ENCODE measurements around the gene BRPF3. TPM values are rescaled to one million over a fixed set of nuclear protein-coding genes. Genes with fewer than 3 reads are reported as not detected.

The BRPF3 gene
- 10 to 100 TPM; 13.2 to 21.9 (median 17.6) TPM for total RNA-seq

DNA sequence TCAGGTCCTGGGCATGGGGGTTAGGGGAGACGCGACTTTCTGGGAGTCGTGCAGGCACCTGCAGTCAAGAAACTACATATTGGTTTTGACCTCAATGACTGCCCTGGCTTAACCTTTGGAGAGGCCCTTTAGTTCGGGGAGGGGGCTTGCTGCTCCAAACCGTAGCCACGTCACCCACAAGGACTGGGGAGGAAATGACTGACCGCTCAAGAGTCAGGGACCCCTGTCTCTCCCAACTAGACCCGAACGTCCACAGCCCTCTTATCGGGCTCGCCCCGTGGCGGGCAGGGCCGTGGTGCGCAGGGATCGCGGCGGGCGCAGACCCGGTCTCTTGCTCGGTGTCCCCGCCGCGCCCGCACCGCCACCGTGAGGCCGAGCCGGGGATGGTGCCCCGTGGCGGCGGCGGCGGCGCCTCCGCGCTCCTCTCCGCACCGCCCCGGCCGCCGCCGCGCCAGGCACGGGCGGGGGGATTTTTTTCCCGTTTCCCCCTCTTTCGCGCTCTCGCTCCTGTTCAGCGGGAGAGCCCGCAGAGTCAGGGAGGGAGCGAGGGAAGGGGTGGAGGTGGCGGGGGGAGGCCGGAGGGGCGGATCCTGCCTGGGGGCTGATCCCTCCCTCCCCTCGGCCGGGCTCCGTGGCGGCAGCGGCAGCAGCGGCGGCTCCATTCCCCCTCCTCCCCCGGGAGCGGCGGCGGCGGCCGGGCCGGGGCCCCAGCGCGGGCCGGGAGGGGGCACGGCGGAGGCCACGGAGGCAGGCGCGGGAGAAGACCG, at the start of gene BRPF3:
TSS of gene BRPF3 (plus strand) at position 632 of the 767 bp plus-strand sequence. CDS start 3,579 bp downstream, outside the sequence.
- DNase-seq (ENCODE audit: low spot score in 2 of 2), result peak; percentile 49 to 95
- intact Hi-C loops (cut with DNase I; ENCODE audit: low total_unique reads), result loop anchor here (10.0 kb wide), 1 partner anchor 61 kb away; the partner anchor contains the start of gene MAPK13
- 1 to 3% methylated on average over 19 to 53 of the region's 79 CpGs for WGBS, 2 donors
- TF ChIP-seq, protein P1, sequence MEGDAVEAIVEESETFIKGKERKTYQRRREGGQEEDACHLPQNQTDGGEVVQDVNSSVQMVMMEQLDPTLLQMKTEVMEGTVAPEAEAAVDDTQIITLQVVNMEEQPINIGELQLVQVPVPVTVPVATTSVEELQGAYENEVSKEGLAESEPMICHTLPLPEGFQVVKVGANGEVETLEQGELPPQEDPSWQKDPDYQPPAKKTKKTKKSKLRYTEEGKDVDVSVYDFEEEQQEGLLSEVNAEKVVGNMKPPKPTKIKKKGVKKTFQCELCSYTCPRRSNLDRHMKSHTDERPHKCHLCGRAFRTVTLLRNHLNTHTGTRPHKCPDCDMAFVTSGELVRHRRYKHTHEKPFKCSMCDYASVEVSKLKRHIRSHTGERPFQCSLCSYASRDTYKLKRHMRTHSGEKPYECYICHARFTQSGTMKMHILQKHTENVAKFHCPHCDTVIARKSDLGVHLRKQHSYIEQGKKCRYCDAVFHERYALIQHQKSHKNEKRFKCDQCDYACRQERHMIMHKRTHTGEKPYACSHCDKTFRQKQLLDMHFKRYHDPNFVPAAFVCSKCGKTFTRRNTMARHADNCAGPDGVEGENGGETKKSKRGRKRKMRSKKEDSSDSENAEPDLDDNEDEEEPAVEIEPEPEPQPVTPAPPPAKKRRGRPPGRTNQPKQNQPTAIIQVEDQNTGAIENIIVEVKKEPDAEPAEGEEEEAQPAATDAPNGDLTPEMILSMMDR (IDR thresholded peaks at IDR 0.05), result no peak
- TF ChIP-seq POLR2A (IDR thresholded peaks at IDR 0.05), result no peak
- H3K4me3 ChIP-seq (ENCODE audit: low read depth, poor library complexity, severe bottlenecking), result peak within 1 kb of the TSS; percentile 90

DNA sequence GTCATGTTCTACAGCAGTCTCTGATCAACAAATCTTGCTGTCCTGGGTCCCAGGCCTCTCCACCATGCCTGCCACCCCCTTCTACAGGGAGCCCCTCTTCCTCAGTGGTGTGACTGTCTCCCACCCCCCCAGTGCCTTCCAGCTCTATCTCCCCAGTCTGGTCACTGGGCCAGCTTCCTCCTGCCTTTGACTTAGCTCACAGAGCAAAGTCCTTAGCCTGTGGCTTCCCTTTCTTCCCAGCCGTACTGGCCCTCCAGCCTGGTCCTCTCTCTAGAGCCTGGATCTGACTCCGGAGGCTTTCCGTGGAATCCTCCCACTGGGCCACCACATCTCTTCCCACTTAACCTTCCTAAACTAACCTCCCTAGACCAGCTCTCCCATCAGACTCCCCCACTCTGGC, 49.2 kb upstream of the BRPF3 start:
- peak in 1 of 2 donors; percentile 40 for DNase-seq (ENCODE audit: low spot score in 2 of 2)
- intact Hi-C loops (cut with DNase I; ENCODE audit: low total_unique reads), result loop anchor here (10.0 kb wide), 1 partner anchor 1642 kb away; no protein-coding TSS in a partner anchor
- TF ChIP-seq, protein P1 (IDR thresholded peaks at IDR 0.05), result no peak
- TF ChIP-seq POLR2A (IDR thresholded peaks at IDR 0.05), result no peak
- 95 to 97% methylated on average over 3 of the region's 3 CpGs for WGBS, 2 donors
- H3K4me3 ChIP-seq (ENCODE audit: low read depth, poor library complexity, severe bottlenecking), result no peak overlapping the region

DNA sequence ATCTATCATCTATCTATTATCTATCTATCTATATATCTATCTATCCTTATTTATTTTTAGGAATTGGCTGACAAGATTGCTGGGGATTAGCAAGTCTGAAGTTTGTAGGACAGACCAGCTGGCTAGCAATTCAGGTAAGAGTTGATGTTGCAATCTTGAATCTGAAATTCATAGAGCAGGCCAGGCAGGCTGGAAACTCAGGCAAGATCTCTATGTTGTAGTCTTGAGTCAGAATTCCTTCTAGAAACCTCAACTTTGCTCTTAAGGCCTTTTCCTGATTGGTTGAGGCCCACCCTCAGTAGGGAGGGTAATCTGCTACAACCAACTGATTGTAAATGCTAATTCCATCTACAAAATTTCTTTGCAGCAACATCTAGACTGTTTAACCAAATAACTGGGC, 47.1 kb upstream of the BRPF3 start:
- TF ChIP-seq POLR2A (IDR thresholded peaks at IDR 0.05), result no peak
- TF ChIP-seq, protein P1 (IDR thresholded peaks at IDR 0.05), result no peak
- no peak for DNase-seq (ENCODE audit: low spot score in 2 of 2)
- intact Hi-C loops (cut with DNase I; ENCODE audit: low total_unique reads), result loop anchor here (10.0 kb wide), 1 partner anchor 1645 kb away; no protein-coding TSS in a partner anchor
- H3K4me3 ChIP-seq (ENCODE audit: low read depth, poor library complexity, severe bottlenecking), result no peak overlapping the region

DNA sequence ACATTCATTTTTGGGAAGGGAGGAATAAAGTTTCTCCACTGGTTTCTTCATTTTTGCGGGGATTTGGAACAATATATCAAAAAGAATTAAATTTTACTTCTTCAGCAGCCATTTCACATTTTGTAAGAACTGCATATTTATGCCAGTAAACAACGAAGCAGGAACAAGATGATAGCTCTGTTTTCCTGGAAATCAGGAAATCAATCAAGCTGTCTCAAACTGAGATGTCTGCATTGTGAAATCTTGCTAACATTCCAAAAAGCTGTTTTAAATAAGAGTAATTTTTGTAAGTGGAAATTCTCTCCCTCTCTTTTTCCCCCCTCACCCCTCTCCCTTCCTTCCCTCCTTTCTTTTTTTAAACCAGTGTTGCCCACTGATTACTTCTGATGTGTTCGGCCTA, 46.3 kb upstream of the BRPF3 start:
- 38 to 41% methylated on average over 3 of the region's 3 CpGs for WGBS, 2 donors
- intact Hi-C loops (cut with DNase I; ENCODE audit: low total_unique reads), result no loop called here
- no peak overlapping the region for H3K4me3 ChIP-seq (ENCODE audit: low read depth, poor library complexity, severe bottlenecking)
- TF ChIP-seq POLR2A (IDR thresholded peaks at IDR 0.05), result no peak
- TF ChIP-seq, protein P1 (IDR thresholded peaks at IDR 0.05), result no peak
- DNase-seq (ENCODE audit: low spot score in 2 of 2), result no peak

DNA sequence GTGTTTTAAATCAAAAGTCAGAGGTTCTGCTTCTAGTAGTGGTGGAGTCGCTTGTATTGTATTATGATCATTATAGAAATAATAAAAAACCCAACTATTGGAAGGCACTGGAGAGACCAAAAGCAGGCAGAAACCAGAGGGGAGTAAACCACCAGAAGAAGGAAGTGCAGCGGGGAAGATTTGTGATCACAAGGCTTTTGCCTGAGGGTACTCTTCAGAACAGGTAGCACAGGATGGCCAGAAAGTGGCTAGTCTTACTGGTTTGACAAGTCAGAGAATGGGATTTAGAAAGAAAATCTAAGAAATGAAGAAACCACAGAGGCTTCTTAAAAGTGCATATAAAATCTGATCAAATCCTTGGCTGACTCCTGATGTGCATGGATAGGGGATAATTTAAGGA, 42.3 kb upstream of the BRPF3 start:
- 46 to 59% methylated on average over 2 of the region's 2 CpGs for WGBS, 2 donors
- DNase-seq (ENCODE audit: low spot score in 2 of 2), result no peak
- intact Hi-C loops (cut with DNase I; ENCODE audit: low total_unique reads), result no loop called here
- TF ChIP-seq, protein P1 (IDR thresholded peaks at IDR 0.05), result no peak
- no peak for TF ChIP-seq POLR2A (IDR thresholded peaks at IDR 0.05)
- no peak overlapping the region for H3K4me3 ChIP-seq (ENCODE audit: low read depth, poor library complexity, severe bottlenecking)
